Stimulated activated CD8-positive, alpha-beta memory T cell treated with anti-CD3 and anti-CD28 coated beads, Interleukin-4, amount 100 ng/mL, for 48 hours (primary cell): ENCODE data around the gene YWHAQ.
A peak's percentile ranks its signal among the peaks of the same experiment; 100 is the strongest.
"Not testable (repeated sequence)": the region's sequence is repeated elsewhere in the genome, so short reads cannot be mapped to it uniquely, and the experiment has no call there.

ENCODE experiments used
- DNase-seq: peaks from one replicate; pipeline ENCODE4 v3.0.0-alpha.2; 2020

Gene YWHAQ

DNA sequence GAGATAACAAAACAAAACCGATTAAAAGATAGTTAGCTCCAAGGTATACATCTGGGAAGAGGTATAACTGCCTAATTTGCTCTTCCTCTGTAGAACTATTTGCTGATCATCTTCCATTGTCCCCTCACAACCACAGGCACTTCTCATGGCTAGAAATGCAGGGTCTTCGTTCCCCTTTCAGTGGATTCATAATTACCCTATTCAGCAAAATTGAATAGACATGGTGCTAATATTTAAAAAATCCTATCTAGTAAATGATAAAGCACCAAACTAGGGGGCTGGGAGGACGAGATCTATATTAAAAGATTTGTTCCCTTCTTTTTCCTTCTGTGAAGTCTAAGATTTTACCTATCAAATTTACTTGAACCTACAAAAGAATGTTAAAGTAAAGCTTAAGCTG, 44.3 kb downstream of the YWHAQ start:
- DNase-seq: no peak

DNA sequence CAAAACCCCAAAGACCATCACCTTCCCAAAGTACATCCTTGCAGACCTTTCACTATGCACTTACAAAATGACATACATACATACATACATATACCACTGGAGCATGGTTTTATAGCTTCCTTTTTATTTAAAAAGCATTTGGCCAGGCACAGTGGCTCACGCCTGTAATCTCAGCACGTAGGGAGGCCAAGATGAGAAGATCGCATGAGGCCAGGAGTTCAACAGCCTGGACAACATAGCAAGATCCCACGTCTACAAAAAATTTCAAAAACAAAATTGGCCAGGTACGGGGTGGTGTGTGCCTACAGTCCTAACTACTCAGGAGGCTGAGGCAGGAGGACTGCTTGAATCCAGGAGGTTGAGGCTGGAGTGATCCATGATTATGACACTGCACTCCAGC, 45.3 kb downstream of the YWHAQ start:
- DNase-seq: no peak

GRCh38 chr2:9584902-9585301, 45.9 kb downstream of the YWHAQ start:
- DNase-seq: not testable (repeated sequence)

GRCh38 chr2:9582624-9583023, 48.2 kb downstream of the YWHAQ start:
- DNase-seq: no peak

- no peak for DNase-seq
These were observed 52.1 kb downstream of the YWHAQ start for GRCh38 chr2:9578467-9579235.

GRCh38 chr2:9574331-9574730, 56.5 kb downstream of the YWHAQ start:
- DNase-seq: no peak

GRCh38 chr2:9573840-9574239, 57.0 kb downstream of the YWHAQ start:
- DNase-seq: no peak

DNA sequence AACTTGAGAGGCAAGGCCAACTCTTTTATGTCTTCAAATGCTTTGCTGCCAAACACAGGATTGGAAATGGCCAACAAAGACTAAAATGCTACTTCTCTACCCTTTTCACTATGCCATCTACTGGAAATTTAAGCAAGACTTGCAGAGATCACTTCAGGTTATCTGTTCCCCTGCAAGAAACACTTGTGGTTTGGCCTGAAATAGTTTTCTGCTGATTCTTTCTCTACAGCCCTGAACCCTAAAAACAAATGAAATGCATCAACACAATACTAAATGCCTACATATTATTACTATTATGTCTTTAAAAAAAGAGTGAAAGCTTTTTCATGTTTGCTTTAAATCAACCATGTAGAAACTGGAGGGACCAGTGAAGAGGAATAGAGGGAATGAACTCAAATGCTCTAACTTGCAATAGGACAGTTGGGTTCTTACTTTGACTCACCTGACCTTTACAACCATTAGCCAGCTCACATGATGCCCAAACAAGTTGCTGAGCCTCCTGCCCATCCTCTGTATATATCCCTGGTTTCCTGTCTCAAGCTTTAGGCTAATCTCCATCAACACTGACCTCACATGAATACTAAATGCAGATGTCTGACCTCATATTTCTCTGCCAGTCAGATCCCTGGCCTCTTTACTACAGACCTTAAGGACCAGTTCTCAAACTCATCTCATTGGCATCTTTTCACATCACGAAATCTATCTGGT, 57.6 kb downstream of the YWHAQ start:
- DNase-seq: no peak

DNA sequence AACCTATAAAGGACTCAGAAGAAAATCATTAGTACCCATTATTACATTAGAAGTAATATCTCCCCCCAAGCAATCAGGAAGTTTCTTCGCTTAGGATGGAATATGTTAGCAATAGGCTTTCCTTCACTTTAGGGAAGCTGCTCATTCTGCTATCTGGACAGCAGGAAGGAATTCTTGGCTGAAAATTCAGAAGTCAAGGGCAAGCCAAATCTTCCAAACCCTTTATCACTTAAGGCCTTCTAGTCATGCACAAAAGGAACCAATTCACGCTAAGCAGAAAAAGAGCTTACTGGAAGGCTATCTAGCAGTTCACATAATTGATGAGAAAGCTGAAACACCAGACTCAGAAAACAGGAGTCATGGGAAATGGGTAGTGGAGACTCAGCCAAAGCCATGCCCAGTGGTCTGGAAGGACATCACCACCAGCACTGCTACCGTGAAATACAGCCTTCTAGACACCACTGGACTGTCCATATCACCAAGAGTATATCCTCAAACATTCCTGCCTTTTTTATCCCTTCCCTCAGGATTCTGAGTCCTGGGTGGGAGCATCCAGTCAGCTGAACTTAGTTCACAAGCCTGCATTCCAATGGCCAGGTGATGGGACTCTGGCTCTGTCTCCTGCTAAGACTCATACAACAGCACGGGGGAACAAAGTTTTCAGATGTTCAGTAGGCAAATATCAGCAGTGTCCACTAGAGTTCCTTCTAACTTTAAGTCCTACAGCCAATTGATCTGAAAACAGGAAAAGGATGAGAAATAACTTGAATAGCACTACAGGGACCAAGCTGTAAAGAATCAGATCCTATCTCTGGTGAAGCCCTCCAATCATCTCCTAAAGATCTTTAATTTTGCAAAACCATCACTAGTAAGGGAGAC, 60.4 kb downstream of the YWHAQ start:
- DNase-seq: no peak

DNA sequence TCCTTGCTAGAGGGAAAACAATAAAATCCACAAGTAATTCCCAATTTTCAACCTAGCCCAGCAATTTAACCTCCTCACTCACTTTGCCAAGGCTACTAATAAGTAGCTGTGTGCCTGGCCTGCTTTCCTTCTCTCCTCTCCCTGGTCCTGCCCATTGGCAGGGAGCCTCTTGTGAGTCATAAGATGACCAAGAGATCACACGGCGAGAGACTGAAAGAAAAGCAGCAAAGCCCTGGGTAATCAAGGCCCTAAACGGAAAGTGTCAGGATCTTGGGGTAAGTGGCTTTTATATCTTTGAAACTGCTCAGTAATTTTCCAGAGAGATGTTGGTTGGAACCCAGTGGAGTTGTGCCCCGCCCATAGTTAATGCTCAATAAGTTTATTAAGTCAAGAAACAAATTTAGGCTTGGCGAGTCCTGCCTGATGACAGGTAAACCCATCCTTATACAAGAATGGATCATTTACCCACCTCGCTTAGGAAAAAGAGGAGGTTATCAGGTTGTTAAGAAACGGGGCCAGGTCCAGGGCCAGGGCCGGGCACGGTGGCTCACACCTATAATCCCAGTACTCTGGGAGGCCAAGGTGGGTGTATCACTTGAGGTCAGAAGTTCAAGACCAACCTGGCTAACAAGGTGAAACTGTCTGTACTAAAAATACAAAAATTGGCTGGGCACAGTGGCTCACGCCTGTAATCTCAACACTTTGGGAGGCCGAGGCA, 65.2 kb downstream of the YWHAQ start:
- no peak for DNase-seq

GRCh38 chr2:9560628-9561027, 70.2 kb downstream of the YWHAQ start:
- no peak for DNase-seq

GRCh38 chr2:9558948-9559381, 71.8 kb downstream of the YWHAQ start:
- DNase-seq: no peak

DNA sequence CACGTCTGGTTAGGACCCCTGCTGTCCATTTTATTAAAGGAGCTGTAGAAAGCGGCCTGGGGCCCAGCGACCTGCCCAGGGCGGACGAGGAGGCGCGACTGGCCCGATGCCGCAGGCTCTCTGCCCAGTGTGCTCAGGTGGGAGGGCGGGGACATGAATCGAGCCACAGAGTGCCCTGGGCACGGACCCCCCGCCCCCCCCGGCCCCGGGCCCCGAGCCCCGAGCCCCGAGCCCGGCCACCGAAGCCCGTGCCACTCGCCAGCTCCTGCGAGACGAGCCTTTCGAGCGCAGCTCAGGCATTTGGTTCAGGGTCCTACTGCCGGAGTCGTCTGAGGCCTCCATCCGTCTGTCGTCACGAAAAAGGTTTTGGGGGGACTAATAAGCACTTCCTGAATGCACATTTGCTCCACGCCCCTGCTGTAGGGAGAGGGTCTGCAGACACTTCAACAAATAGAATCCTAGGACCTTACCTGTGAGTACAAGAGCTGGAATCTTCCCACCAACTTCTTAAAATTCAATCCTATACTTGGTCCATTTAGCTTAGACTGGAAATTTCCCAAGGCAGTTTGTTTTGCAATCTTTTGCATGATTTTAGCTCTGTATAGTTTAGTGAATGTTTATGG, 74.6 kb downstream of the YWHAQ start:
- DNase-seq: peak; percentile 58

GRCh38 chr2:9555297-9556120, 75.3 kb downstream of the YWHAQ start, which contains the start of gene ADAM17:
ADAM17 (minus strand) TSS chr2:9555830; CDS start chr2:9555605, 225 bp downstream.
- peak; percentile 91 for DNase-seq

GRCh38 chr2:9554921-9555296, 75.9 kb downstream of the YWHAQ start:
- peak; percentile 43 for DNase-seq

DNA sequence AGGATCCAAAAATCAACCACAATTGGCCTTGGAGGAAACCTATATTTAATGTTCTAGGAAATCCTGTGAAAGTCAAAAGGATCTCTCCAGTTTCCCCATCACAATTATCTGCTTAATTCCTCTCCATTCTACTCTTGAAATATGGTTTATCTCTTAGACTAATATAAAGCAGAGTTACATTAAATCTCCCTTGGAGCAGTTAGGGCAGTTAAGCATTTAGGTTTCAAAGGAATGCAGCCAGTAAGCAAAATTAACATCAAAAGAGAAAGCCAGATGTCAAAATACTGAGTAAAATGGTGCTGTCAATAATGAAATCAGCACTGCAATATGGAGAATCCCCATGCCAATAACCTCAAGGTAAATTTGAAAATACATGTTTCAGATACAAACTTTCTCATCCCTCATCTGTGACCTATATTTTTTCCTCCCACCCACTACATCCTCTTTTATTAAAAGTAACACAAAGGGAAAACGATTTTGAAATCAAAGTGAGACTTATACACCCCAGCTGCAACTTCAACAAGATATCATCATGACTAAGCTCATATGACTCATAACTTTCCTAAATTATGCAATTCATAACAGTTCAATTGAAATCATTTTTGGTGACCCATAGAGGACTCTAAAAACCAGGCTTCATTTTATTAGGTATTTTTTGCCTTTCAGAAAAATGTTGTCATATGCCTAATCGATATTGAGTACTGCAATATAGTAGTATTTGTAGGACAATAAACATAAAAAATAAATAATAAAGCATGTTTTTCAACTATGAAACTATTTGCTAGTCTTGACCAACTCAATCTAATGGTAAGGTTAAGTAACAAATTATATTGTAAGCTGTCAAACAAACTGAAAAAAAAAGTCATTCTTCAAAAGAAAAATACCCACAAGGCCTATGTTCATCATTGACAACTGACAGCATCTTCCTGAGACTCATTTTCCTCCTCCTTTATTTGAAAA, 78.3 kb downstream of the YWHAQ start:
- DNase-seq: no peak

DNA sequence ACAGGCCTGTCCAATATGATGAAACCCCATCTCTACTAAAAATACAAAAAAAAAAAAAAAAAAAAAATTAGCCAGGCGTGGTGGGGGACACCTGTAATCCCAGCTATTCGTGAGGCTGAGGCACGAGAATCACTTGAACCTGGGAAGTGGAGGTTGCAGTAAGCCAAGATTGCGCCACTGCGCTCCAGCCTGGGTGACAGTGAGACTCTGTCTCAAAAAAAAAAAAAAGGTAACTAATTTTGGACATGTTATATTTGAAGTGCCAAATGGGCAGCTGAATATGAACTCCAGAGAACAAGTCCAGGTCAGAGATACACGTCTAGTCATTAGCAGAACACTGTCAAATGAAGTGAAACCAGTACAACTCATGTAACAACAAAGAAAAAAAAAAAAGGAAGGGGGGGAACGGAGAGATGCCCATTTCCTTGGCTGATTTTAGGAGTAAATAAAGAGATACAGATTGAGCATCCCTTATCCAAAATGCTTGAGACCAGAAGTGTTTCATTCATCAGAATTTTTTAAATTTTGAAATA, 79.9 kb downstream of the YWHAQ start:
- DNase-seq: not testable (repeated sequence)

GRCh38 chr2:9549420-9549819, 81.4 kb downstream of the YWHAQ start:
- DNase-seq: no peak

DNA sequence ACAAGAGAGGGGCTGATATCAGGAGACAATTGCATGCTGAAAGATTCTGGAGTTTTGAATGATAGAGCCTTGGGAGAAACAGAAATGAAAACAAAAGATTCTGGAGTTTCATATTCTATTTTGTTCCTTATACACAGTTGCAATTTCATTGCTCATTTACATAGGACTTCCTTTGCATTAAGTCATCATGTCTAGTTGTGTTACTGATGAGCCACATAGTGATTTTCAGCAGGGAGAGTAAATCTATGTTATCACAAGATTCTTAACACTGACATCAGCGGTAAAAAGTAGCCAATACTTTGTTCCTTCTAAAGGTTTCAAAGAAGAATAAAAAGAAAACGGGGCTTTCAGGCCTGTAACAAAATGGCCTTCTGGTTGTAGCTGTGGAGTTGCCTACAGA, 82.3 kb downstream of the YWHAQ start:
- DNase-seq: no peak
